IMR-90 (cell line): ENCODE measurements around the gene OR52J3. TPM values are rescaled to one million over a fixed set of nuclear protein-coding genes. Genes with fewer than 3 reads are reported as not detected.

Experiments
- ATAC-seq: fragments of 200-7000 bp; cut with Tn5 transposase; 2 replicates; pipeline ENCODE4 v1.9.1; 2020; ENCODE audit warnings: low read depth, mild to moderate bottlenecking, moderate library complexity
- Bru-seq: library from RNA; stranded (reverse); fragments of 400-500 nt; gene quantifications from one replicate; lab custom pipeline; 2021; lab: Mats Ljungman, UMichigan
- BruChase-seq, 2 experiments: library from RNA; stranded (reverse); fragments of 400-500 nt; gene quantifications; one replicate each; lab custom pipeline; 2021; lab: Mats Ljungman, UMichigan
- BruUV-seq: library from RNA; stranded (reverse); fragments of 400-500 nt; replicated peaks from 2 replicates; lab custom pipeline; 2021; lab: Mats Ljungman, UMichigan
- CTCF ChIA-PET: fragments of 300-600 bp; formaldehyde crosslinking; extraction: SDS; loops from one replicate; lab custom pipeline; 2021; ENCODE audit warnings: antibody characterized with exemption; lab: Yijun Ruan, JAX
- POLR2A ChIA-PET: fragments of 300-600 bp; sonication (Branson Sonifier 250); formaldehyde crosslinking; loops from one replicate; lab custom pipeline; 2022; ENCODE audit warnings: antibody characterized with exemption; ENCODE audit not compliant: unreplicated experiment; lab: Charles Lee
- DNase-seq: peaks from one replicate; pipeline ENCODE4 v3.0.0; 2013
- H2AFZ ChIP-seq: replicated peaks from 2 replicates; pipeline ENCODE3; 2013; ENCODE audit warnings: low read length, mild to moderate bottlenecking; ENCODE audit not compliant: poor library complexity
- H2AK5ac ChIP-seq: 2 replicates; pipeline ENCODE4 v1.6.1; 2013; ENCODE audit warnings: low read depth, low read length, inconsistent platforms
- H2AK9ac ChIP-seq: replicated peaks from 2 replicates; pipeline ENCODE3; 2013; ENCODE audit warnings: mild to moderate bottlenecking, low read depth, low read length, moderate library complexity; ENCODE audit not compliant: poor library complexity
- H2BK120ac ChIP-seq: 2 replicates; pipeline ENCODE4 v1.6.1; 2013; ENCODE audit warnings: low read depth, low read length, inconsistent platforms
- H2BK15ac ChIP-seq: 3 replicates; pipeline ENCODE4 v1.6.1; 2013; ENCODE audit warnings: low read depth, low read length, inconsistent platforms
- H2BK20ac ChIP-seq: 2 replicates; pipeline ENCODE4 v1.6.1; 2013; ENCODE audit warnings: low read depth, mild to moderate bottlenecking, inconsistent platforms, low read length, moderate library complexity
- H2BK5ac ChIP-seq: 2 replicates; pipeline ENCODE4 v1.6.1; 2013; ENCODE audit warnings: mild to moderate bottlenecking, low read depth, low read length, inconsistent platforms; ENCODE audit not compliant: poor library complexity, severe bottlenecking
- H3K14ac ChIP-seq: replicated peaks from 2 replicates; pipeline ENCODE4 v1.6.1; 2013; ENCODE audit warnings: low read depth, low read length, inconsistent platforms
- H3K18ac ChIP-seq: 2 replicates; pipeline ENCODE4 v1.6.1; 2013; ENCODE audit warnings: low read depth, low read length, control low read depth
- H3K23ac ChIP-seq: 2 replicates; pipeline ENCODE4 v1.6.1; 2013; ENCODE audit warnings: low read depth, low read length, inconsistent platforms
- H3K27ac ChIP-seq: 2 replicates; pipeline ENCODE4 v1.5.1; 2013; ENCODE audit warnings: mild to moderate bottlenecking, control low read depth, low read length; ENCODE audit not compliant: insufficient read depth
- H3K27me3 ChIP-seq: 2 replicates; pipeline ENCODE4 v1.6.1; 2013; ENCODE audit warnings: low read length; ENCODE audit not compliant: control insufficient read depth, insufficient read depth
- H3K36me3 ChIP-seq: 2 replicates; pipeline ENCODE4 v1.6.1; 2013; ENCODE audit warnings: low read length, mixed read lengths; ENCODE audit not compliant: control insufficient read depth, insufficient read depth
- H3K4ac ChIP-seq: 2 replicates; pipeline ENCODE4 v1.6.1; 2013; ENCODE audit warnings: low read depth, low read length, inconsistent platforms
- H3K4me1 ChIP-seq: 2 replicates; pipeline ENCODE4 v1.6.1; 2013; ENCODE audit warnings: low read length, mixed read lengths; ENCODE audit not compliant: control insufficient read depth, insufficient read depth
- H3K4me2 ChIP-seq: 2 replicates; pipeline ENCODE4 v1.6.1; 2013; ENCODE audit warnings: low read depth, mild to moderate bottlenecking, control low read depth, low read length, moderate library complexity
- H3K4me3 ChIP-seq: 2 replicates; pipeline ENCODE4 v1.5.1; 2013; ENCODE audit warnings: low read depth, mild to moderate bottlenecking, control low read depth, low read length, moderate library complexity; ENCODE audit not compliant: insufficient read depth
- H3K56ac ChIP-seq: 2 replicates; pipeline ENCODE4 v1.6.1; 2013; ENCODE audit warnings: low read length, inconsistent platforms; ENCODE audit not compliant: insufficient read depth; ENCODE audit errors: extremely low read depth
- H3K79me1 ChIP-seq, 2 experiments: 2 replicates each; pipeline ENCODE4 v1.6.1; 2013; ENCODE audit warnings: low read length in 2 of 2, inconsistent platforms in 1 of 2, low read depth in 1 of 2
- H3K9ac ChIP-seq: 2 replicates; pipeline ENCODE4 v1.6.1; 2013; ENCODE audit warnings: low read depth, low read length, control low read depth
- H3K9me1 ChIP-seq: 2 replicates; pipeline ENCODE4 v1.6.1; 2013; ENCODE audit warnings: low read length, inconsistent platforms; ENCODE audit not compliant: insufficient read depth
- H3K9me3 ChIP-seq: 2 replicates; pipeline ENCODE4 v1.6.1; 2013; ENCODE audit warnings: low read length; ENCODE audit not compliant: control insufficient read depth, insufficient read depth
- H4K20me1 ChIP-seq: 2 replicates; pipeline ENCODE4 v1.6.1; 2013; ENCODE audit warnings: low read length, inconsistent platforms; ENCODE audit not compliant: insufficient read depth
- H4K5ac ChIP-seq: 2 replicates; pipeline ENCODE4 v1.6.1; 2013; ENCODE audit warnings: mild to moderate bottlenecking, low read depth, low read length, control low read depth
- H4K8ac ChIP-seq, 2 experiments: 2 replicates each; pipeline ENCODE4 v1.6.1; 2013; ENCODE audit warnings: low read depth in 2 of 2, low read length in 2 of 2, control low read depth in 1 of 2, inconsistent platforms in 1 of 2
- H4K91ac ChIP-seq: 2 replicates; pipeline ENCODE4 v1.6.1; 2013; ENCODE audit warnings: low read depth, low read length, inconsistent platforms; ENCODE audit not compliant: insufficient read depth
- BHLHE40 ChIP-seq: fragments of 150-350 bp; IDR thresholded peaks from 2 replicates; pipeline ENCODE4 v1.6.1; 2016; ENCODE audit warnings: mild to moderate bottlenecking, low read depth, low read length
- CEBPB ChIP-seq: IDR thresholded peaks from 2 replicates; pipeline ENCODE4 v1.6.1; 2012; ENCODE audit warnings: low read depth, low read length, improper control_type of control experiment
- CTCF ChIP-seq: conservative IDR thresholded peaks from 2 replicates; pipeline ENCODE4 v1.5.1; 2012; ENCODE audit warnings: mild to moderate bottlenecking, low read depth, low read length, improper control_type of control experiment
- FOS ChIP-seq: fragments of 150-350 bp; IDR thresholded peaks from 2 replicates; pipeline ENCODE4 v1.6.1; 2016; ENCODE audit warnings: low read depth, low read length
- MXI1 ChIP-seq: IDR thresholded peaks from 2 replicates; pipeline ENCODE4 v1.6.1; 2012; ENCODE audit warnings: low read depth, mild to moderate bottlenecking, low read length, moderate library complexity, borderline replicate concordance
- POLR2A ChIP-seq: IDR thresholded peaks from 2 replicates; pipeline ENCODE4 v1.6.1; 2012; ENCODE audit warnings: mild to moderate bottlenecking, low read depth, low read length
- RAD21 ChIP-seq: IDR thresholded peaks from 2 replicates; pipeline ENCODE4 v1.6.1; 2012; ENCODE audit warnings: low read length, improper control_type of control experiment
- RCOR1 ChIP-seq: IDR thresholded peaks from 2 replicates; pipeline ENCODE4 v1.6.1; 2012; ENCODE audit warnings: mild to moderate bottlenecking, low read length, improper control_type of control experiment; ENCODE audit not compliant: insufficient replicate concordance
- RFX5 ChIP-seq: IDR thresholded peaks from 2 replicates; pipeline ENCODE4 v1.8.0; 2012; ENCODE audit warnings: low read depth, mild to moderate bottlenecking, low read length, moderate library complexity
- SMC3 ChIP-seq: fragments of 150-350 bp; IDR thresholded peaks from 2 replicates; pipeline ENCODE4 v1.6.1; 2016; ENCODE audit warnings: low read depth, mild to moderate bottlenecking, antibody characterized with exemption, low read length, moderate library complexity
- USF2 ChIP-seq: fragments of 150-350 bp; IDR thresholded peaks from 2 replicates; pipeline ENCODE4 v1.6.1; 2017; ENCODE audit warnings: mild to moderate bottlenecking, antibody characterized with exemption, low read length, low read depth
- WGBS, 2 experiments: methylation state at CpG; one replicate each; pipeline versions ENCODE4 v1.1.5 to v1.1.7; 2013; ENCODE audit warnings: missing lambda C conversion rate in 2 of 2; ENCODE audit not compliant: insufficient read length in 1 of 2; ENCODE audit errors: extremely low coverage in 2 of 2; 5-methylcytosine and 5-hydroxymethylcytosine counted together
- dilution Hi-C: fragments of 300-500 bp; cut with HindIII; formaldehyde crosslinking; loops from one replicate; pipeline ENCODE4 v1.14.3; 2018; ENCODE audit warnings: low sequenced_read_pairs; ENCODE audit not compliant: unreplicated experiment
- in situ Hi-C: fragments of 300-500 bp; cut with MboI; formaldehyde crosslinking; loops from 3 replicates; pipeline ENCODE4 v1.14.3; 2019; ENCODE audit warnings: low sequenced_read_pairs, inconsistent platforms, mixed read lengths
- intact Hi-C: fragments of 100-400 bp; cut with micrococcal nuclease; formaldehyde crosslinking; loops from 2 replicates; pipeline ENCODE4 v1.10.0; 2022
- long read RNA-seq: library from polyadenylated mRNA; unstranded; transcript quantifications from one replicate; pipeline ENCODE4 v2.0.0, GENCODE V29; 2021; ENCODE audit not compliant: unreplicated experiment
- polyA plus RNA-seq, 3 experiments: library from polyadenylated mRNA; depleted of rRNA; stranded (reverse); fragments of >200 nt; gene quantifications; 2 replicates each; pipeline ENCODE4 v1.2.3, GENCODE V29; 2012; ENCODE audit warnings: low replicate concordance in 1 of 3
- total RNA-seq: library from RNA; depleted of rRNA; stranded (reverse); fragments of >200 nt; gene quantifications from 2 replicates; pipeline ENCODE4 v1.2.3, GENCODE V29; 2012; rRNA removed

OR52J3 gene
- not detected in 2 replicates for total RNA-seq
- polyA plus RNA-seq (2012; rRNA removed), result not detected in 2 replicates
- polyA plus RNA-seq (2012; cell fraction: cytosol; rRNA removed), result not detected in 2 replicates
- polyA plus RNA-seq (2012; cell fraction: nucleus; rRNA removed; ENCODE audit: low replicate concordance), result not detected in 2 replicates
- Bru-seq, nascent RNA, result not detected
- BruChase-seq, experiment 1, labeled RNA remaining after a 6-hour chase, result not detected
- BruChase-seq, experiment 2, labeled RNA remaining after a 2-hour chase, result not detected
- long read RNA-seq, result 0 reads

GRCh38 chr11:5046226-5046625 is at the start of gene OR52J3:
OR52J3 (plus strand) TSS chr11:5046526; CDS start chr11:5046526, 0 bp downstream.
- Histone ChIP-seq H3K36me3 (no peaks in the 10 kb centered on the region), H3K4me1 (no peaks in the 10 kb centered on the region), H3K9ac (no peak within 1 kb of the TSS), H3K23ac (no peak within 1 kb of the TSS), H4K5ac (no peak within 1 kb of the TSS), H3K9me1 (no peaks in the 10 kb centered on the region), H4K91ac (no peak within 1 kb of the TSS), H2AK5ac (no peak within 1 kb of the TSS), H2BK120ac (no peak within 1 kb of the TSS), H3K9me3 (no peaks in the 10 kb centered on the region), H3K4ac (no peak within 1 kb of the TSS), H3K27ac (no peak within 1 kb of the TSS), H2BK20ac (no peak within 1 kb of the TSS), H3K4me2 (no peak within 1 kb of the TSS), H4K8ac (no peak within 1 kb of the TSS), H2AK9ac (no peak within 1 kb of the TSS), H2BK5ac (no peak within 1 kb of the TSS), H3K79me1 (no peaks in the 10 kb centered on the region), H2AFZ (no peak within 1 kb of the TSS), H3K27me3 (no peaks in the 10 kb centered on the region), H3K14ac (no peak within 1 kb of the TSS), H2BK15ac (no peak within 1 kb of the TSS), H4K20me1 (no peaks in the 10 kb centered on the region), H3K56ac (no peak within 1 kb of the TSS), H3K18ac (no peak within 1 kb of the TSS), H3K4me3 (no peak within 1 kb of the TSS)
- ChIA-PET CTCF (no interaction called here), POLR2A (no interaction called here)
- no peak for TF ChIP-seq RFX5
- no peak for TF ChIP-seq CTCF
- no peak for TF ChIP-seq SMC3
- no peak for TF ChIP-seq USF2
- TF ChIP-seq BHLHE40, result no peak
- no peak for TF ChIP-seq RAD21
- TF ChIP-seq POLR2A, result no peak
- TF ChIP-seq FOS, result no peak
- TF ChIP-seq MXI1, result no peak
- TF ChIP-seq RCOR1, result no peak
- TF ChIP-seq CEBPB, result no peak
- no TSS peak for BruUV-seq
- intact Hi-C loops, result no loop called here
- no peak for ATAC-seq
- DNase-seq, result no peak
- dilution Hi-C loops, result no loop called here
- WGBS, 2 experiments, result no CpG with 5 or more reads among the region's 1 CpG
- in situ Hi-C loops, result no loop called here
